HG02610 (cell line): ENCODE data around the gene EXOC2.
"Not testable (repeated sequence)": the region's sequence is repeated elsewhere in the genome, so short reads cannot be mapped to it uniquely, and the experiment has no call there.

ENCODE experiments used
- ATAC-seq: cut with Tn5 transposase; IDR thresholded peaks from one replicate; pipeline ENCODE4 v1.9.1; 2021; ENCODE audit warnings: mild to moderate bottlenecking, moderate library complexity; ENCODE audit not compliant: unreplicated experiment

EXOC2 gene

GRCh38 chr6:710601-711571 is 17.9 kb upstream of the EXOC2 start:
- ATAC-seq, result peak; percentile 88

- ATAC-seq, result no peak
Measured at GRCh38 chr6:709471-710056, 16.6 kb upstream of the EXOC2 start.

- ATAC-seq, result no peak
Measured at GRCh38 chr6:708237-708598, 15.3 kb upstream of the EXOC2 start.

DNA sequence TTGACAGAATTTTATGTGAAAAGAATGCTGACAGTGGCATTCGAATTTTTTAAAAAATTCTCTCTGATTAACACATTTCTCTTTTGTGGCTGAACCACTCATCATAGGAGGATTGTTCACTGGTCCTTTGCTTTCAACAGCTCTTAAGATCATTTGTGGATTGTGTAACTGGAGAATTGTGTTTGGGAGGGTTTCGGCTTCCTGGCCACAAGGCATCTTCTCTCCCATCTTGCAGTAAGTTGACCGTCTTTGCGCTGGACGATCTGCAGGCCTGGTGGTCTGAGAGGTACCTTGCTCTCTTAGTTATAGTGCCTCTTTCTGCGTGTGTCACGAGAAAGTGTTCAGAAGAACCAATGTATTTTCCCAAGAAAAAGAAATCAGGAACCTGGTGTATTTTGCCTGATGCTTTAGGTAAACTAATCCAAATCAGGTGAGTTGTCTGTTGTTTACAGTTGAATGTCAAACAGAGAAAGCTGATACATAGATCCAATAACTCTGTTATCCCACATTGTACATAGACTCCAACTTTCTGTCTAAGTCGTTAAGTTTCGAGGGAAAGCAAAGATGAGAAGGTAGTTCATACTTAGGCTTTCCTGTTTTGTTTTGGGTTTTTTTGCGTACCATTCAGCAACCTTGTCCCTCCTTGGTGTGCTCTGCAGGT is 14.8 kb upstream of the EXOC2 start:
- no peak for ATAC-seq

GRCh38 chr6:706819-707381 is 14.0 kb upstream of the EXOC2 start:
- no peak for ATAC-seq

- no peak for ATAC-seq
Measured at GRCh38 chr6:706146-706545, 13.2 kb upstream of the EXOC2 start.

- no peak for ATAC-seq
Measured at GRCh38 chr6:705047-705446, 12.1 kb upstream of the EXOC2 start.

DNA sequence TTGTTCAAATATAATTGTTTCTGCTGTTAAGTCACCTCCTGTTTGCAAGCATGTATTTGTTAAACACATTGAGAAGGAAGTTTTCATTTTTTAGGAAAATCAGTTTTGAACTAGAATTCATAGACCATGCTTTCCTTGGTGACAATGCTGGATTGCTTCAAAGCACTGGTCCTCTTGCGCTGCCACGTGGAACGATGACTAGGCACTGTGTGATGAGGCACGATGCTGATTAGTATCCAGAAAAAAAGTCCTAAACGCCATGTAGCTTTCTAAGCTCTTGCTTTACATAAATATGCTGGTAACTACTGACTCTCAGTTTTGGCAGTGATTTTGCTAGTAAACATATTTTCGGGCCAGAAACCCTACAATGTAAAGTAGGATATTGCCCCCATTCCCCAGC is 11.1 kb upstream of the EXOC2 start:
- no peak for ATAC-seq

DNA sequence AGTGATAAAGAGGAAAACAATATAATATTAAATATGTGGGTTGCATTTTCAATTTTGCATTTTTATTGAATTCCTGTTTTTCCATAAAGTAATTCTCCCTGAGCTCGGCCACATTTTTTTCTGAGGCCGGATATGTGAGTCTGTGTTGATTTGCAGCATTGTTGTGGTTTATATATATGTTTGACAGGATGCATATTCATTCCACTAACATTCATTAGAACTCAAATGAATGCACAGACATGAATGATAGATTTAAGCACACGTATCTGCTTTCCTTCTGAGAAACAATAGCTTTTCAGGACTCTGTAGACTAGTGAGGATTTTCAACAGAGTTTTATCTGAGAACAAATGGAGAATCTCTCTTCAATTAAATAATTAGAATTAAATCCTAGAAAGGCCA is 10.6 kb upstream of the EXOC2 start:
- no peak for ATAC-seq

- ATAC-seq, result no peak
Measured at GRCh38 chr6:701700-702479, 9.0 kb upstream of the EXOC2 start.

DNA sequence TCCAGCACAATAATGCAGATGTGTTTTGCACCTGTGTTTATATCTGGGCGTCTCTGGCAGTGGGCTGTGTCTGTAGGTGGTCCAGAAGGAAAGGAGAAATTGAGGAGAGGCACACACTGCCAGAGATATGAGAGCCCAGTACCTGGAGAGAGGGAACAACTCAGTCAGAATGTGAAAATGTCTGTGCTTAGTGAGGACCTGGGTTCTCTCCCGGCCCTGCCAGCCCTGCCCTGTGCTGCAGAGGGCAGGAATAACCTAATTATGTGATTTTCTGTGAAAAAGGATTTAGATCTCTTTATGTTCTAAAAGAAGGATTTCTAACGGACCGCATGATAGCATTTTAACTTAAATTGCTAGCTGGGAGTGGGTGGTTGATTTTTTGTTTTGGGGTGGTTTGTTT is 8.3 kb upstream of the EXOC2 start:
- ATAC-seq, result no peak

DNA sequence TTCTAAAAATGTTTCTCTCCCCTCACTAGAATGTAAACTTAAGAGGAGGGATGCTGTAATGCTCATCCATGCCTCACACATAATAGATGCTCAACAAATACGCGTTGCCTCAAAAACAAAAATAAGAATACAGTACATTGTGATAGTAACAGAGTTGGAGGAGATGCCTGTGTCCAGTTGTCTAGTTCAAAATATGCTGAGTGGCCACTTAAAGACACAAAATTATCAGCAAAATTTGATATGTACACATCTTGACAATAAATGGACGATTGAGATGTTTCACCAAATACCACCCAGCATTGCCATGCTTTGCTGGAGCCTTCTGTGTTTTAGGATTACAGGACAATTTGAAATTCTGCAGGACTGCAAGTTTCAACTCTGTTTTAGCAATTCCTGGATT is 7.6 kb upstream of the EXOC2 start:
- ATAC-seq, result no peak

DNA sequence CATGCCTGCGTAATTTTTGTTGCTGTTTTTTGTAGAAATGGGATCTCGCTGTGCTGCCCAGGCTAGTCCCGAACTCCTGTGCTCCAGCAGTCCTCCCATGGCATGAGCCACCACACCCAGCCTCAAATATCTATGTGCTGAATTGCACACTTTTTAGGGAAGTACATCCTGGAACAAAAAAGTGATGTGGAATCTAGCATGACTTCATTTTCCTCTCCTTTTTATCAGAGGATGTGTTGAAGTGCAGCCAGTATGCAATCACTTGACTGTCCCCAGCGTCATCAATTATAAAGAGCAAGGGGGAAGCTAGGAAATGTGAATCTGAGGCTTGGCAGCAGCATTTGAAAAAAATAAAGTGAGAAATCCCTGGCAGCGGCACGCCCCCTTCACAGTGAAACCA is 6.4 kb upstream of the EXOC2 start:
- no peak for ATAC-seq

DNA sequence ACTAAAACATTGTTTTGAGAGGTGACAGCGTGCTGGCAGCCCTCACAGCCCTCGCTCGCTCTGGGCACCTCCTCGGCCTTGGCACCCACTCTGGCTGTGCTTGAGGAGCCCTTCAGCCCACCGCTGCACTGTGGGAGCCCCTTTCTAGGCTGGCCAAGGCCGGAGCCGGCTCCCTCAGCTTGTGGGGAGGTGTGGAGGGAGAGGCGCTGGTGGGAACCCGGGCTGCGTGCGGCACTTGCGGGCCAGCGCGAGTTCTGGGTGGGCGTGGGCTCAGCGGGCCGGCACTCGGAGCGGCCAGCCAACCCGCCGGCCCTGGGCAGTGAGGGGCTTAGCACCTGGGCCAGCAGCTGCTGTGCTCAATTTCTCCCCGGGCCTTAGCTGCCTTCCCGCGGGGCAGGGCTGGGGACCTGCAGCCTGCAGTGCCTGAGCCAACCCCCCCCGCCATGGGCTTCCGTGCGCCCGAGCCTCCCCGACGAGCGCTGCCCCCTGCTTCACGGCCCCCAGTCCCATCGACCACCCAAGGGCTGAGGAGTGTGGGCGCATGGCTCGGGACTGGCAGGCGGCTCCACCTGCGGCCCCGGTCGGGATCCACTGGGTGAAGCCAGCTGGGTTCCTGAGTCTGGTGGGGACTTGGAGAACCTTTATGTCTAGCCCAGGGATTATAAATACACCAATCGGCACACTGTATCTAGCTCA is 1.6 kb upstream of the EXOC2 start:
- not testable (repeated sequence) for ATAC-seq

DNA sequence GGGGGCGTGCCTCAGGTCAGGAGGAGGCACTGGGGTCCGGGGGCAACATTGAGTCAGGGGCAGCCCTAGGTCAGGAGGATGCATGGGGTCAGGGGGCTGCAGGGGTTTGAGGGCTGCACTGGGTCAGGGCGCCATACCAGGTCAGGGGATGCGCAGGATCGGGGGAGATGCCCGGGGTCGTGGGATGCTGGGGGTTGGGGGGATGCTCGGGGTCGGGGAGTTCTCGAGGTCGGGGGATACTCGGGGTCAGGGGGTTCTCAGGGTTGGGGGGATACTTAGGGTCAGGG is 727 bp upstream of the EXOC2 start:
- ATAC-seq, result no peak

DNA sequence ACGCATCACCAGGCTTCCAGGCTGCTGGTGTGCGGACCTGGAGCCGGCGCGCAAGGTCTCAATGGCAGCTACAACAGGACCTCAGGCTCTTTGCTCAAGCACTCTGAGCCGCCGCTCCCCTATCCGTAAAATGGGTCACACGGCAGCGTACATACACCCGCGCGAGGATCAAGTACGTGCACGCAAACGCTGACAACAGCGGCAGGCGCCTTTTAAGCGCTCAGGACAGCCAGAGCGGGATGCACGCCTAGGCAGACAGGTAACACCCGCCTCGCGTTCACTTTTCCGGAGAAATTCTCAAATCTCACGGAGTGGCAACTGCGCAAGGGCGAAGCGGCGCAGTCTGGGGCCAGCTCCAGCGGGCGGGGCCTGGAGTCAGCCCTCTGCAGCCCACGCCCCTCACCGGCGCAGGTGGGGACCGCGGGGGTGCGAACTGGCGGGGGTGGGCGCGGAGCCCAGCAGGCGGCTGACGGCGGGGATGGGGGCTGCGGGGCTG is 535 bp downstream of the EXOC2 start:
- peak; percentile 81 for ATAC-seq

GRCh38 chr6:689223-689622 is 3.7 kb downstream of the EXOC2 start:
- no peak for ATAC-seq

DNA sequence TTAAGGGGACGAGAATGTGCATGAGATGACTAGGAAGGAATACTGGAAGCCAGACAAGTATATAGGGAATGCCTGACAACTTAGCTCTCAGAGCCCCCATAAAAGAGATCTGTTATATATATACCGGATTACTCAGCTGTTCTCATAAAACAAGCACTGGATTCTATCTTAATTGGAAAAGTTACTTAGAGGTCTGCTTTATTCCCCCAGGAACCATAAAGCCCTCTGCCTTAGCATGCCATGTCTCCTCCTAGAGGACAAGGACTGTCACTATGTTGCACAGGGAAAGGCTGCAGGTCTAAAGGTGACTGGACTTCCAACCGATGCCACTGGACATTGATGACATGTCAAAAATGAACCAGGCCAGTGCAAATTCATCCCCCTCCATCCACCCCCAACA is 6.4 kb downstream of the EXOC2 start:
- ATAC-seq, result no peak

GRCh38 chr6:684831-685636 is 7.9 kb downstream of the EXOC2 start:
- ATAC-seq, result peak; percentile 90
